HEK293 (cell line): ENCODE data around the gene KIRREL3.

Experiments used
- CTCF ChIA-PET: fragments of 350-600 bp; formaldehyde crosslinking; extraction: SDS; loops from one replicate; lab custom pipeline; 2021; ENCODE audit warnings: antibody characterized with exemption; lab: Yijun Ruan, JAX
- POLR2A ChIA-PET: fragments of 300-600 bp; formaldehyde crosslinking; extraction: SDS; loops from one replicate; lab custom pipeline; 2020; ENCODE audit warnings: antibody characterized with exemption, inconsistent platforms; lab: Yijun Ruan, JAX
- H3K27ac ChIP-seq: fragments of 200-500 bp; sonication (Bioruptor generic); 2 replicates; pipeline ENCODE4 v1.5.1; 2014; ENCODE audit warnings: low read depth, low read length, control low read depth, inconsistent platforms; ENCODE audit errors: extremely low read depth
- H3K36me3 ChIP-seq, 2 experiments: fragments of 200-500 bp in 1 of 2; sonication (Bioruptor generic) in 1 of 2; 1 replicate in 1 of 2; 2 replicates in 1 of 2; pipeline ENCODE4 v1.5.1; 2014 to 2017; ENCODE audit warnings: inconsistent platforms in 2 of 2, low read length in 2 of 2; ENCODE audit not compliant: control insufficient read depth in 2 of 2, insufficient read depth in 1 of 2
- H3K4me1 ChIP-seq: fragments of 200-500 bp; sonication (Bioruptor generic); 2 replicates; pipeline ENCODE4 v1.5.1; 2014; ENCODE audit warnings: mild to moderate bottlenecking, low read length, inconsistent platforms; ENCODE audit not compliant: control insufficient read depth, insufficient read depth
- H3K4me3 ChIP-seq: 2 replicates; pipeline ENCODE4 v1.5.1; 2011; ENCODE audit warnings: low read depth, mild to moderate bottlenecking, control low read depth, low read length, moderate library complexity
- H3K9me3 ChIP-seq: fragments of 200-500 bp; sonication (Bioruptor generic); 2 replicates; pipeline ENCODE4 v1.5.1; 2014; ENCODE audit warnings: low read depth, low read length, inconsistent platforms; ENCODE audit not compliant: control insufficient read depth, insufficient read depth
- ATF2 ChIP-seq: fragments of 450-650 bp; formaldehyde crosslinking; IDR thresholded peaks from 2 replicates; pipeline ENCODE4 v1.5.1; 2016; ENCODE audit warnings: missing biosample characterization, missing genetic modification characterization, low read depth
- EGR2 ChIP-seq: fragments of 450-650 bp; formaldehyde crosslinking; IDR thresholded peaks from 2 replicates; pipeline ENCODE4 v1.5.1; 2016; ENCODE audit warnings: low read depth, missing biosample characterization, missing genetic modification characterization
- GLI2 ChIP-seq: fragments of 450-650 bp; formaldehyde crosslinking; IDR thresholded peaks from 2 replicates; pipeline ENCODE4; 2017; ENCODE audit warnings: missing biosample characterization, missing genetic modification characterization, low read depth, borderline replicate concordance
- IKZF3 ChIP-seq: fragments of 450-650 bp; IDR thresholded peaks from 2 replicates; pipeline ENCODE4 v1.5.0; 2018; ENCODE audit warnings: missing biosample characterization, mild to moderate bottlenecking, missing genetic modification characterization, moderate library complexity
- SETDB1 ChIP-seq: IDR thresholded peaks from one replicate; pipeline ENCODE4 v1.6.1; 2017; ENCODE audit warnings: mild to moderate bottlenecking, low read length, moderate library complexity, mixed read lengths; ENCODE audit not compliant: insufficient read length
- TSHZ1 ChIP-seq: fragments of 450-650 bp; formaldehyde crosslinking; IDR thresholded peaks from 2 replicates; pipeline ENCODE4 v1.5.1; 2016; ENCODE audit warnings: missing biosample characterization, missing genetic modification characterization, borderline replicate concordance
- ZFP69B ChIP-seq: fragments of 450-650 bp; formaldehyde crosslinking; IDR thresholded peaks from 2 replicates; pipeline ENCODE4 v1.5.1; 2016; ENCODE audit warnings: missing biosample characterization, missing genetic modification characterization
- ZNF121 ChIP-seq: fragments of 450-650 bp; formaldehyde crosslinking; IDR thresholded peaks from 2 replicates; pipeline ENCODE4 v1.5.1; 2016; ENCODE audit warnings: missing biosample characterization, missing genetic modification characterization
- ZNF146 ChIP-seq: fragments of 450-650 bp; formaldehyde crosslinking; IDR thresholded peaks from 2 replicates; pipeline ENCODE4 v1.5.1; 2016; ENCODE audit warnings: missing biosample characterization, missing genetic modification characterization
- ZNF157 ChIP-seq: fragments of 450-650 bp; formaldehyde crosslinking; IDR thresholded peaks from 2 replicates; pipeline ENCODE4 v1.5.1; 2016; ENCODE audit warnings: missing biosample characterization, missing genetic modification characterization
- ZNF266 ChIP-seq: fragments of 450-650 bp; formaldehyde crosslinking; IDR thresholded peaks from 2 replicates; pipeline ENCODE4 v1.5.1; 2016; ENCODE audit warnings: missing biosample characterization, missing genetic modification characterization, low read depth
- ZNF280C ChIP-seq: fragments of 450-650 bp; formaldehyde crosslinking; IDR thresholded peaks from 2 replicates; pipeline ENCODE4 v1.5.1; 2016; ENCODE audit warnings: missing biosample characterization, missing genetic modification characterization
- ZNF324 ChIP-seq: fragments of 450-650 bp; formaldehyde crosslinking; IDR thresholded peaks from 2 replicates; pipeline ENCODE4 v1.5.1; 2016; ENCODE audit warnings: missing biosample characterization, missing genetic modification characterization
- ZNF341 ChIP-seq: fragments of 450-650 bp; formaldehyde crosslinking; IDR thresholded peaks from 2 replicates; pipeline ENCODE4; 2016; ENCODE audit warnings: low read depth, missing biosample characterization, missing genetic modification characterization
- ZNF362 ChIP-seq: fragments of 450-650 bp; formaldehyde crosslinking; IDR thresholded peaks from 2 replicates; pipeline ENCODE4 v1.5.1; 2016; ENCODE audit warnings: missing biosample characterization, missing genetic modification characterization
- ZNF560 ChIP-seq: fragments of 450-650 bp; formaldehyde crosslinking; IDR thresholded peaks from 2 replicates; pipeline ENCODE4 v1.5.1; 2017; ENCODE audit warnings: missing biosample characterization, missing genetic modification characterization, borderline replicate concordance
- ZNF580 ChIP-seq: fragments of 450-650 bp; formaldehyde crosslinking; IDR thresholded peaks from 2 replicates; pipeline ENCODE4 v1.5.1; 2016; ENCODE audit warnings: missing biosample characterization, missing genetic modification characterization
- ZNF785 ChIP-seq: fragments of 450-650 bp; formaldehyde crosslinking; IDR thresholded peaks from 2 replicates; pipeline ENCODE4 v1.5.1; 2016; ENCODE audit warnings: missing biosample characterization, missing genetic modification characterization
- ZSCAN23 ChIP-seq: fragments of 450-650 bp; formaldehyde crosslinking; IDR thresholded peaks from 2 replicates; pipeline ENCODE4 v1.5.1; 2016; ENCODE audit warnings: missing biosample characterization, missing genetic modification characterization

KIRREL3 gene

GRCh38 chr11:126879516-126879915 is 121.1 kb downstream of the KIRREL3 start:
- TF ChIP-seq TSHZ1 (tag by site-specific recombination) (no peak), ZNF157 (tag by site-specific recombination) (no peak), ZNF785 (tag by site-specific recombination) (no peak), ZSCAN23 (tag by site-specific recombination) (no peak), ZFP69B (tag by site-specific recombination) (no peak), ZNF560 (tag by site-specific recombination) (no peak), ATF2 (tag by site-specific recombination) (no peak), IKZF3 (tag by site-specific recombination) (no peak), SETDB1 (no peak), ZNF146 (no peak), ZNF362 (tag by site-specific recombination) (no peak), ZNF324 (tag by site-specific recombination) (no peak), ZNF341 (tag by site-specific recombination) (no peak), ZNF121 (tag by site-specific recombination) (no peak), GLI2 (tag by site-specific recombination) (no peak), ZNF266 (tag by site-specific recombination) (no peak), EGR2 (no peak), ZNF580 (tag by site-specific recombination) (no peak), ZNF280C (tag by site-specific recombination) (no peak)
- TF ChIP-seq, all 188 proteins: peak for 0
- CTCF ChIA-PET: interaction anchor here (1.0 to 1.1 kb wide), 2 partner anchors 111 to 136 kb away, joined by 3 read pairs; no protein-coding TSS in a partner anchor
- POLR2A ChIA-PET: no interaction called here
- Histone ChIP-seq H3K27ac (no peak overlapping the region), H3K4me3 (no peak overlapping the region), H3K9me3 (no peaks in the 10 kb centered on the region), H3K4me1 (no peaks in the 10 kb centered on the region), H3K36me3 (no peaks in the 10 kb centered on the region)
